ENCODE results near the gene ANXA9.

ANXA9 gene, protein sequence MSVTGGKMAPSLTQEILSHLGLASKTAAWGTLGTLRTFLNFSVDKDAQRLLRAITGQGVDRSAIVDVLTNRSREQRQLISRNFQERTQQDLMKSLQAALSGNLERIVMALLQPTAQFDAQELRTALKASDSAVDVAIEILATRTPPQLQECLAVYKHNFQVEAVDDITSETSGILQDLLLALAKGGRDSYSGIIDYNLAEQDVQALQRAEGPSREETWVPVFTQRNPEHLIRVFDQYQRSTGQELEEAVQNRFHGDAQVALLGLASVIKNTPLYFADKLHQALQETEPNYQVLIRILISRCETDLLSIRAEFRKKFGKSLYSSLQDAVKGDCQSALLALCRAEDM

DNA sequence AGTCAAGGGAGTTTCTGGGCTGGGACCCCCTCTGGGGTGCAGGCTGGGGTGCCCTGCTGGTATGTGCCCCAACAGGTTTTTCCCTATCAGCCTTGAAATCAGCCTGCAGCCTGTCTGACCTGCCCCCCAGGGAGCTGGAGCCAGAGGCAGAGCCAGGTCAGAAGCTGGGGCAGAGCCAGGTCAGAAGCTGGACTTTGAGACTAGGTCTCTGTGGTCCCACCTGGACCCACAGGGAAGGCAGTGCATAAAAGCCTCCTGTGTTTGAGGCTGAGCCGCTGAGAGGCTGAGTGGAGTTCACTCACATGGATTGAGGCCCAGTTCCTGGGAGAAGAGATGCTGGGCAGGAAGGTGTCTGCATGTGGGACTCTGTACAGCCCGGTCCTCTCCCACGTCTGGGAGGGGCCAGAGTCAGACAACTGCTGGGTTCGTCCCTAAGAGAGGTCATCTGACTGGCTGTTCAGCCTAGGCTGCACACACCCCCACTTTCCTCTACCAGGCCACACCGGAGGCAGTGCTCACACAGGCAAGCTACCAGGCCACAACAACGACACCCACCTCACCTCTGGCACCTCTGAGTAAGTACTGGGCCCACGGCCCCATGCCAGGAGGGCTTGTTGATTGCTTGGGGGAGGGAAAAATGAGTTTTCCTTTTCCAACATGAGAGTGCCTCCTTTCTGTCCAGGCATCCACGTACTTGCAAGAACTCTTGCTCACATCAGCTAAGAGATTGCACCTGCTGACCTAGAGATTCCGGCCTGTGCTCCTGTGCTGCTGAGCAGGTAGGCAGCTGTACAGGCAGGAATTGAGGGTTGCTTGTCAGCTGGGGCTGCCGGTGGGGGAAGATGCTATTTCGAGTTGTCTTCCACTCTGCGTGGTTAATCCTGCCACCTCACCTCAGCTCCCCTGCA, at the start of gene ANXA9:
Gene ANXA9, plus strand, starts transcription at position 488 of the 908 bp plus-strand sequence. CDS start 814 bp downstream, outside the sequence.
- no peak for DNase-seq (ENCODE audit: low read depth)

DNA sequence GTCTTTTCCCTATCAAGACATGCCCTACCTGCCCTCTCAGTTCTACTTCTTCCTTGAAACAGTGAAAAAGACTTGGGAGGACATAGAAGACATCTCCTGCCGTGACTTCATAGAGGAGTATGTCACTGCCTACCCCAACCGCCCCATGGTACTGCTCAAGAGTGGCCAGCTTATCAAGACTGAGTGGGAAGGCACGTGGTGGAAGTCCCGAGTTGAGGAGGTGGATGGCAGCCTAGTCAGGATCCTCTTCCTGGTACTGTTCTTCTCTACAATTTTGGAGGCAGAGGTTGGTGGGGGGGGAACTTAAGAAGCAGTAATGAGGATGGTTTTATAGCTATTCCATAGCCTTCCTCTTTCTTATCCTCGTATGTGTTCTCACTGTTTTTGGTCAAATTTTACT, 37.2 kb upstream of the ANXA9 start:
- no peak for DNase-seq (ENCODE audit: low read depth)

DNA sequence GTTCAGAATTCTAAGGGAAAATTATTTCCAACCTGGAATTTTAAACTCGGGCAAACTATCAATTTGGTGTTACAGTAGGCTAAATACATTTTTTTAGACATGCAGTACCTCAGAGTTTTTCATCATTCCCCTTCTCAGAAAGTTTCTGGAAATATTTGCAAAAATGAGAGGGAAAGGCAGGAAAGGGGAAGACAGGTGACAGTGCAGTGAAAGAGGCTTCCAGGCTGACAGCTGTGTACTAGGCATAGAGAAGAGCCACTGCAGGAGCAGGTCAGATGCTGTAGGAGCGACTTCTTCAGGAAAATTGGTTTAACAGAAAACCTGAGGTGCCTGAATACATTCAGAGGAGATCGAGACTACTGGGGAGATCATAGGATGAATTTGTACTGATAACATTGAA, 27.4 kb upstream of the ANXA9 start:
- DNase-seq (ENCODE audit: low read depth) = no peak

DNA sequence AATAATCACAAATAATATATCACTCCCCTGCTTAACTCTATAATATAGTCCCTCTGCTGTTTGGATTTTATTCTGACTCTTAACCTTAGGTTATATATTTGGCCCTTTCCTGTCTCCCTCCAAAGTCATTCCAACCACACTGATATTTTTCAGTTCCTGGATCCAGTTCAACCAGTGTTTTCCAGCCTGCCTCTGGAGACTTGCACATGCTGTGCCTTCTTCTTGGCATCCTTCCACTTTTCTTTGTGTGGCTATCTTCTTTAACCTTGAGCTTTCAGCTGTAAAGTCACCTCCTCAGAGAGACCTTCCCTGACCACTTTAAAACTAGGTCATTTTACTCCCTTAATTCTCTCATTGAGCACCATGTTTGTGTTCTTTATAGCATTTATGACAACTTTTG, 26.8 kb upstream of the ANXA9 start:
- no peak for DNase-seq (ENCODE audit: low read depth)

DNA sequence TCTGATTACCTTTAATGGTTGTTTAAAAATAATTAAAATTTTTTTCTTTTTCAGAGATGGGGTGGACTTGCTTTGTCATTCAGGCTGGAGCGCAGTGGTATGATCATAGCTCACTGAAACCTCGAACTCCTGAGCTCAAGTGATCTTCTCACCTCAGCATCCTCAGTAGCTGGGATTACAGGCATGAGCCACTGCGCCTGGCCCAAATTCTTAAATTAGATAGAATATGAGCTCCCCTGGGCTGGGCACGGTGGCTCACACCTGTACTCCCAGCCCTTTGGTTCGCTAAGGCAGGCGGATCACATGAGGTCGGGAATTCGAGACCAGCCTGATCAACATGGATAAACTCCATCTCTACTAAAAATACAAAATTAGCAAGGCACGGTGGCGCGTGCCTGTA, 24.4 kb upstream of the ANXA9 start:
- no peak for DNase-seq (ENCODE audit: low read depth)

DNA sequence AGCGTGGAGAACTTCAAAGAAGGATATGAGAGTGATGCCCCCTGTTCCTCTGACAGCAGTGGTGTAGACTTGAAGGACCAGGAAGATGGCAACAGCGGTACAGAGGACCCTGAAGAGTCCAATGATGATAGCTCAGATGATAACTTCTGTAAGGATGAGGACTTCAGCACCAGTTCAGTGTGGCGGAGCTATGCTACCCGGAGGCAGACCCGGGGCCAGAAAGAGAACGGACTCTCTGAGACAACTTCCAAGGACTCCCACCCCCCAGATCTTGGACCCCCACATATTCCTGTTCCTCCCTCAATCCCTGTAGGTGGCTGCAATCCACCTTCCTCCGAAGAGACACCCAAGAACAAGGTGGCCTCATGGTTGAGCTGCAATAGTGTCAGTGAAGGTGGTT, 21.4 kb upstream of the ANXA9 start:
- no peak for DNase-seq (ENCODE audit: low read depth)

DNA sequence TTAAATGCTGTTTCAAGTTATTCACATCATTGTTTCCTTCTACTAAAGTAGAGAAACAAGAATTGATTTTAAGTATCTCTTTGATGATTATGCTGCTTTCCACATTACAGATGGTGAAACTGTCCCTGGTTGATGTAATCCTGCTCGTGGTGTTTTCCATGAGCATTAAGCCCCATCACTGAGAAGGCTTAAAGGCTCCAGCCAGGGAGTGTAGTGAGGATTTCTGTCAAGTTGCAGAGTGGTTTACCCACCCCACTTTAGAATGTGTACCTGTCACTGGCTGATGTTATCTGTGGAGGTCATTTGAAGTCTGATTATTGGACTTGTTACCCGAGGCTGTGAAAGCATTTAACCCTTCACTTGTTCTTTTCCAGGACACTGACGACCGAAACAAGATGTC, 20.3 kb upstream of the ANXA9 start:
- no peak for DNase-seq (ENCODE audit: low read depth)

DNA sequence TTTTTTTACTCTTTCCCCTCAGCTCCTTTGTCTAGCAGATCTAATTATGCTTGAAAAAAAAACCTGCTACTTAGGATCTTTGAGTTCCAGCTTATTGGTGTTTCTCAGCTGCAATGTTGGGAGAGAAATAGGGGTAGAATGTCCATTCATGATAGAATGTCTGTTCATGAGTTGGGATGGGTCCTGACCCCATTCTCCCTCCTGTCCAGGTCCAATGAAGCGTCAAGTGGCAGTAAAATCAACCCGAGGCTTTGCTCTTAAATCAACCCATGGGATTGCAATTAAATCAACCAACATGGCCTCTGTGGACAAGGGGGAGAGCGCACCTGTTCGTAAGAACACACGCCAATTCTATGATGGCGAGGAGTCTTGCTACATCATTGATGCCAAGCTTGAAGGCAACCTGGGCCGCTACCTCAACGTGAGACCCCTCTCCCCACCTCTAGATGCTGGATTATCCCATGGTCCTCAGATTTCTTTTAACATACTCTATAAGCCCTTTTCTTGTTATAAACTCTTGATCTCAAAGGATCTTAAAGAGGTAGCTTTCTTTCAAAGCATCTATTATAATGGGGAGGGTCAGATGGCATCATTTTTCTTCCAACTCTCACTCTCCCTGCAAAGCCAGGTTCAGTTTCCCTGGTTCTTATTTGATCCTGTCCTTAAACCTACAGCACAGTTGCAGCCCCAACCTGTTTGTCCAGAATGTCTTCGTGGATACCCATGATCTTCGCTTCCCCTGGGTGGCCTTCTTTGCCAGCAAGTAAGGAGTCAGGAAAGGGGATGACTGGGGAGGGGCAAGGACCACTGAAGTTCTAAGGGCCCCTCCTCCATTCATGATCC, 18.6 kb upstream of the ANXA9 start:
- DNase-seq (ENCODE audit: low read depth) = no peak

DNA sequence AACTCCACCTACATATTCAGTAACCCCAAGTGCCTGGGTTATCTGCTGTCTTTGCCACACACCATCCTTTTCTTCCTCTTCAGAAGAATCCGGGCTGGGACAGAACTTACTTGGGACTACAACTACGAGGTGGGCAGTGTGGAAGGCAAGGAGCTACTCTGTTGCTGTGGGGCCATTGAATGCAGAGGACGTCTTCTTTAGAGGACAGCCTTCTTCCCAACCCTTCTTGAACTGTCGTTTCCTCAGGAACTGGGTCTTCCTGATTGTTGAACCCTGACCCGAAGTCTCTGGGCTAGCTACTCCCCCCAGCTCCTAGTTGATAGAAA, 18.0 kb upstream of the ANXA9 start:
- no peak for DNase-seq (ENCODE audit: low read depth)

DNA sequence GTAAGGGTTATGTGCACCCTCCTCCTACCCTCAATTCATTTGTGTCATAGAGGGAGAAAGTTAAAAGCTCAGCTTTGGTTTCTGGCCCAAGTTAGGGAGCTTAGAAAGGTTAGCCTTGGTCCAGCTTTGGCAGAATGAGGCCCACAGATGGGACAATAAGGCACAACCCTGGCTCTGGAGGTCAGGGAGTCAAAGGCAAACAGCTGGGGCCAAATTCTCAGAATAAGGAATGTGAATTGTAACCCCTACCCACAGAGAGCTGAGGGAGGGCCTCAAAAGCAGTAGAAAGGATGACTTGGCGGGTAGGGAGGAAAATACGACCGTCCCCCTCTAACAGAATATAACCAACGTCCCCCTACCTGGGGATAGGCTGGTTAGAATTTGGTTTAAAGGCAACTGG, 16.5 kb upstream of the ANXA9 start:
- DNase-seq (ENCODE audit: low read depth) = no peak

DNA sequence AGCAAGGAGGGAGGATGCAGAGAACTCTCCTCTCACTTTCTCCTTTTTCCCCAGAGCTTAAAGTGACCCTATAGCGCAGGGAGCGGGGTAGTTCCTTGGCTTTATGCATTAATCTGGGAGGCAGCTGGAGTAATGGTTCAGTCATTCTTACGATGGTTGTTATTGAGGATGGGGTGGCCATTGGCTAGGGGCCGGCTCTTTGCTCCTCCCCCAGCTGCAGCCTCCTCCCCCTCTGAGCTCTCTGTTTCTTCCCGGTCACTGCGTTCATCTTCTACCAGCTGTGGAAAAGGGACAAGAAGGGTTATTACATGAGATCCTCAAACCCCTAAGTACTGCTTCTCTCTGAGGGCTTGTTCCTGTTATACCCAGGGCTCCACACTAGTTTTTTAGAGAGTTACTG, 16.1 kb upstream of the ANXA9 start:
- no peak for DNase-seq (ENCODE audit: low read depth)

DNA sequence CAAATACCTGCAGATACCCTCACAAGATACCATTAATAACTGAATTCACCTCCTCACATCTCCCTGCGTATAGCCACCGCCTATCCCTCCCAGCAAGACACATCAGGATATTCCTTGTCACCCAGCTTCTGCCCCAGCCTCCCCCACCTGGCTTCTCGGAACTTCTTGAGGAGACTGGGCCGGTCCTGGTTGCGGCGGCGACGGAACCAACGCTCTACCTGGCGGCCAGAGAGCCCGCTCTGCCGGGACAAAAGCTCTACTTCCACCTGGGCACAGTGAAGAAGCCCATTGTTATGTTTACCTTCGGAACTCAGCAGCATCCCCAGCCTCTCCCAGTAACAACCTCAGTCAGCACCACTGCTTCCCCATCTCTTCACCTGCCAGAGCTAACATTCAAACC, 14.2 kb upstream of the ANXA9 start:
- DNase-seq (ENCODE audit: low read depth) = no peak

DNA sequence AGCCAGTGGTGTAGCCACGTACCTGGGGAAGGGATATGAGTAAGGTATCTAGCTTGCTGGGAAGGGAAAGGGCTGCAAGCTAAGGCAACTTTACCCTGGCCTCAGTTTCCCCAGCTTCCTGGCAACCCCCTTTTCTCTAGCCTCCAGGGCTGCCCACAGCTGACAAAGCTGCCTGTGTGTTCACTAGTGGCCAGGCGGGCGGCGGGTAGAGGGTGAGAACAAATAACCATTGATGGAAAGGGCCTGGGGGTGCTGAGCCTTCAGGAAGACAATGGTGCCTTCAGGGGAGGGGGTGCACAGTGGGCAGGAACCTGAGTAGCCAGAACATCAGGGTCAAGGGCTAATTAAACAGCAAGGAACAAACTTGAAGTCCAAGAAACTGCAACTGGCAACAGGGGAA, 13.6 kb upstream of the ANXA9 start:
- no peak for DNase-seq (ENCODE audit: low read depth)

DNA sequence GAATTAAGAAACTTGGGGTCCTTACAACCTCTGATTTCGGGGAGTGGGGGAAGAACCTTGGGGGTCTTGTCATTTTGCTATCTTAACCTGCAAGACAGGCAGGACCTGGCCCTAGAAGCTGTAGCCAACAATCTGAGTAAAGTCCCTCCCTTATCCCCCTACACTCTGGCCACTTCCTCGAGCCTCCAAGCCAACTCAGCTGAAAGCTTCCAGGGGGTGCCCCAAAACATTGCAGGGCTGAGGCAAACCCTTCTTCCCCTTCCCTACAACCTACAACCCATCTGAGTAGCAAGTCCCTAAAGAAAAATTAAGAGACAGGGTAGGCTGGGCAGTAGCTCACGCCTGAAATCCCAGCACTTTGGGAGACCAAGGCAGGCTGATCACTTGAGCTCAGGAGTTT, 12.5 kb upstream of the ANXA9 start:
- DNase-seq (ENCODE audit: low read depth) = no peak

DNA sequence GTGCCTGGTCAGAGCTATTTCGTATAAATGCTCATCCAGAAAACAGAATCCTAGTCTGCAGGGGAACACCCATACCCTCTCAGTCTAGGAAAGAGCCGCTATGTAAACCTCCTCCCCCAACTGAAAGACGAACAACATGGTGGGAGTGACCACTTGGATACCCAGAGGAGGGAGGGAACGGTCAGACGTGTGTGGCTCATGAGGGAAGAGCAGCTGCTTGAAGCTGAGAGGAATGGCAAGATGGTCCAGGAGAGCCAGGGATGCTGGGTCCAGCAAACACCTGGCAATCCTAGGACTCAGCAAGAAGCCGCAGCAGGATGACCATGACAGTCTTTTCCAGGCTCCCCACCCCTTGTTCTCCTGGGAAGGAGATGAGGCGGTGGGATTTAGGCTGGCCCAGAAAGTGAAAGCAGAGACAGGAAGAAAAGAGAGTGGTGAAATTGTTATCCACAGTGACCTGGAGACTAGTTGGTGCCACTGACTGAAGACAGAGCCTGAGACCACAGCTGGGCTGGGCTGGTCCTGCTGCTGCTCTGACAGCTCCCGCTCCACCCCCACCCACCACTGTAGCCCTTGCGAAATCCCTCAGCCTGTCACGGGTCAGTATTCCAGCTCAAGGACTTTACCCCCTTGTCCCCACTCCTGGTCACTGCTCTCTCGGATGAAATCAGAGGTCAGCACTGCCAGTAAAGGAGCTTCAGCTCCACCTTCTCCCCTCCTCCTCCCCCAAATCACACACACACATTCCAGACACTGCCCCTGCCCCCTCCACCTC, 11.1 kb upstream of the ANXA9 start:
- no peak for DNase-seq (ENCODE audit: low read depth)

DNA sequence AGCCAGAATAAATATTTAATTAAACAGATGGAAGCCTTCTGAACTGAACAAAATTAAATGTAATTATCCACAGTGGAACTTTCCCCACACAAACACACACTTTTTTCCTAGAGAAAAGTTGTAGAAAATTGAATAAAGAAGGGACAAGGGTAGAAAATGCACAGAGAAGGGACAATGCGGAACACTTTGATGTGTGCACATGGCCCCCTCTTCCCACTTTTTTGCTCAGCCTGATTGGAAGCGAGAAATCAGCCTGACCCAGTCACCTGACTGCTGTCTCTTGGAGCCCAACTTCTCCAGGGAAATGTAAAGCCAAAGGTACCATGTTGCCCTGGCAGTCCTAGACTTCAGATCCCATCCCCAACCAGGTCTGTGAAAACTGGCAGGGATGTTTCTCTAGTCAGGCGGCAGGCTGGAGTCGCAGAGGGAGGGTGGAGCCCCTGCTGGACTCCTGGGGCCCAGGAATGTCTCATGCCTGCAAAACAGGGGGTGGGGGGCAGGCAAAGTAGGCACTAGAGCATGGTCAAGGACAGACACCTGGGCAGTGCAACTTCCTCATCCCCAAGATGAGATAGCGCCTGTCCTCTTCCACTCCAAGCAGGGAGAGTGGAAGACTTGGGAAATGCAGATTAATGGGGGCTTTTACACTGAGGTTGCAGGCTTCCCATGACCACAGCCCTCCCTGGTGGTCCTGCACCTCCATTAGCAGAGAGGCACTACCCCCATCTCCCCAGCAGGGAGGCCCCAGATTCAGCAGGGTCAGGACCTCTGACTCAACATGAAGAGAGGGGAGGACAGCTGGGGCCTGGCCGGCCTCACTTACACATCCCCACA, 10.3 kb upstream of the ANXA9 start:
- no peak for DNase-seq (ENCODE audit: low read depth)

DNA sequence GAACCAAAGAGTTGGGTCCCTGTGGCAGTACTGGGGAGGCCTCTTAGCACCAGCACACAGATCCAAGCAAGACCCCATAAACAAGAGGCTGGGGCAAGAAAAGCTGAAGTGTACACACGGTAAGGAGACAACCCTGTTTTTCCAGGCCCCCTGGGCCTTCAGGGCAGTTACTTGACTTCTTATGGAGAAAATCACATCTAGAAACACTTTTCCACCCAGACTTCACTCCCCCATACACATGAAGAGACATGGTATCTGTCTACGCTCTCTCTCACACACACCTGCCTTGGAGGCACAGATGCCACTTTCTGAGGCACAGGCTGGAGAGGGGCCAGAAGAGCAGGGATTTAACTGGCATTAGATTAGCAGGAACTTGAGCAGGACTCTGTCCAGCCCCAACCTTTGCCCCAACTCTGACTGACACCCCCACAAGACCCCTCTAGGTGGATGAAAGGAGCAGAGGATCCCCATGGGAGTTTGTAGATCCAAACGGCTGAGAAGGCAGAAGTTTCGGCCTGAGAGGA, 9.6 kb upstream of the ANXA9 start:
- no peak for DNase-seq (ENCODE audit: low read depth)

DNA sequence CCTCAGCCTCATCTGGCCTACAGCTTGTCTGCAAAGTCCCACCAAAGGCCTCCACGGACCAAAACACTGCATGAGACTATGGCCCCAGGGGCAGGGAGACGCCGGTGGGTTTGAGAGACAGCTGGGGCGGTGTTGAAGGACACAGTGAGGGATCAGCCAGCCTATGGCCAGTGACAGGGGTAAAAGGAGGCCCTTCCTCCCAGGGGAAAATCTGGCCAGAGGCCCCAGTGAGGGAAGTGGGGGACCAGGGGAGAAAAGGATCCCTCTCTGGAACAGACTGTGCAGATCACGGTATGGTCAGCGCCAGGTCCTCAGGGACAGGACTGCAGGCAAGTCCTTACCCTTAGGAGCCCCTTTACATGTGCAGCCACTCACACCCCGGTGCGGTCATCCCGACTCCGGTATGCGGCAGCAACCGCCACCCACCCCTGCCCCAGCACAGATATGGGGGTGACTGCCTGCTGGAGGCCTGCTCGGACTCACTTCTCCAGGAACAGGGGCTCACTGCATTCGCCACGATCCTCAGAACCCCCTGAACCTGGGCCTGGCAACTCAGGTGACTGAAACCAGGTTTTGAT, 8.7 kb upstream of the ANXA9 start:
- no peak for DNase-seq (ENCODE audit: low read depth)

DNA sequence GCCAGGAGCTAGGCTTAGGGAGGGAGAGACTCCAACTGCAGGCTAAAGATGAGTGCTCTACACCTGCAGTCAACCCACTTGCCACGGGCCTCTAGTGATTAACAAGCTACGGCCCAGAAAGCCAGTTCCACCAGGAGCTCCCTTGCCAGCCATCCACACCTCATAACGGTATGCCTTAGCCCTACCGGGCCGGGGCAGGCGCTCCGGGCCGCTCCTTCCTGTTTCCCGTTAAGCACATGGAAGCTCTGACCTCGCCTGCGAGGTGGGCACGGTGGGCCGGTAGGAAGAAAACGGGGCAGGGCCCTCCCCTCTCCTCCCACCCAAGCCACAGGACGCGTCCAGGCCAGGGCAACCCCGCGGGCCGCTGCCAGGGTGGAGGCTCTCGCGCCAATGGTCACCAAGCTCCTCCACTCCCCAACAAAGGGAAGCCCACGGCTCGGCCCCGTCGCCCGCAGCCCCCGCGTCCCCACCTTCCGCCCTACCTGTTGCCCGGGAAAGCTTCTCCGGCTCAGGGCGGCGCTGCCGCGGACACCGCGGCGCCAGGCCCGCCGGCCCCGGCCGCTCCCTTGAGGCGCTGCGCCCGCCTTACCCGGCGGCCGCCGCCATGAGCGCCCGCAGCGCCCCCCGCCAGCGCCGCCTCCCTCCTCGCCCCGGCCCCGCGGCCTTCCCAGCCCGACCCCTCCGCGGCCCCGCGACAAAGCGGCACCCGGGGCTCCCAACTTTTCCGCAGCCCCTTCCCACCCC, 8.1 kb upstream of the ANXA9 start:
- DNase-seq (ENCODE audit: low read depth) = peak; percentile 20
